Epidermal melanocyte (primary cell): ENCODE results near the gene RANBP6.

Experiments
- DNase-seq: peaks from one replicate; pipeline ENCODE4 v3.0.0; 2011; ENCODE audit warnings: low spot score; ENCODE audit not compliant: insufficient read length

RANBP6 gene

DNA sequence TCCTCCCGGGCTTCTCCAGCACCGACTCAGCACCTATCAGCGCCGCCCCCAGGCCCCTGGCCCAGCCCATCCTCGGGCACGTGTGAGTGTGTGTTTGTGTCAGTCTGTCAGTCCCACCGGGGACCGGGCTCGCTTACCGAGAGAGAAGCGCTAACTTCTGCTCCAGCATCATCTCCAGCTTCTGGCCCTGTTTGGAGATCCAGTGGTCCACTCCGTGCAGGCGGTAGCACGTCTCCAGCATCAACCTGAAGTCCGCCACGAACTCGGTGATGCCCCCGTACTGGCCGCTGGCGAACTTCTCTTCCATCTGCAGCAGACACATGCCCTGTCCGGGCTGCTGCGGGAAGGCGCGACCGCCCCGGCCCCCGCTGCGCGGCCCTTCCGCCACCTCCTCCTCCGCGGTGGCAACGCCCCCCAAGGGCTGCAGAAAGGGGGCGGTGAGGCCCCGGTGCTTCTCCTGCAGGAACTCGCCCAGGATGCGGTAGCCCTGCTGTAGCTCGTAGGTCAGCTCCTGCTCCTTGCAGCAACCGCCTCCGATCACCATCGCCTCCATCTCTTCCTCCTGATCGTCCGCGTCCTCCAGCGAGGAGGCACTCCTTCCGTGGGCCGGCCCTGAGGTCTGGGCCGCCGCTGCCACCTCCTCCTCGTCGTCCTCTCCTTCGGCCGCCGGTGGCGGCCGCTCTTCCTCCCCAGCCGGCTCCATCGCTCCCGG is 8.2 kb downstream of the RANBP6 start:
- DNase-seq = no peak

DNA sequence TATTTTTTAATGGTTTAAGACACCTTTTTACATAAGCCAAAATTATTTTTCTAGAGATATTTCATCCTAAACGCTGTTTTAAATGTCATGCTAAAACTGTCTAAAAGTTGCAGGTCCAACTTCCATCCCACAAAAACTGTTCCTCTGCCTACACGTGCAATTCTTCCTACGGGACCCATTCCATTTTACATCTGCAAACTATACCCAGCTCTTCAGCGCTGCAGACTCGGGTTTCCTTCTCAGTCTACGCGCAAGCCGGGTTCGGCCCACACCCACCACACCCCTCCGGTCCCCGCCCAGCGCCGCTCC is 8.7 kb downstream of the RANBP6 start:
- no peak for DNase-seq

DNA sequence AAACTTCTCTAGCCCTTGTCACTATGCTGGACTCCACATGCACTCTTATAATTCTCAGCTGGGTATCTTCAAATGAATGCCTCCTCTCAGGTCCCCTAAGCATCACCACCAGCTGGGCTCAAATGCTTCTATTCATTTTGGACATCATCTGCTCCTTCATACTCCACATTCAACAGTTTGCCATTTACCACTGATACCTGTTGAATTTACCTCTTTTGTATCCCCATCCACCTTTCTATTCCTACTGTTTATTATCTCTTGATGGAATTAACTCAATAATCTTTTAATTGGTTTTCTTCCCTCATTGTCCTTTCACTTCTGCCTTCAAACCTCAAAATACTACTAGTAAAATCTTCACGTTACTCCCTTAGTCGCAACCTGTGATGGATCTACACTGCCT is 14.5 kb downstream of the RANBP6 start:
- no peak for DNase-seq

DNA sequence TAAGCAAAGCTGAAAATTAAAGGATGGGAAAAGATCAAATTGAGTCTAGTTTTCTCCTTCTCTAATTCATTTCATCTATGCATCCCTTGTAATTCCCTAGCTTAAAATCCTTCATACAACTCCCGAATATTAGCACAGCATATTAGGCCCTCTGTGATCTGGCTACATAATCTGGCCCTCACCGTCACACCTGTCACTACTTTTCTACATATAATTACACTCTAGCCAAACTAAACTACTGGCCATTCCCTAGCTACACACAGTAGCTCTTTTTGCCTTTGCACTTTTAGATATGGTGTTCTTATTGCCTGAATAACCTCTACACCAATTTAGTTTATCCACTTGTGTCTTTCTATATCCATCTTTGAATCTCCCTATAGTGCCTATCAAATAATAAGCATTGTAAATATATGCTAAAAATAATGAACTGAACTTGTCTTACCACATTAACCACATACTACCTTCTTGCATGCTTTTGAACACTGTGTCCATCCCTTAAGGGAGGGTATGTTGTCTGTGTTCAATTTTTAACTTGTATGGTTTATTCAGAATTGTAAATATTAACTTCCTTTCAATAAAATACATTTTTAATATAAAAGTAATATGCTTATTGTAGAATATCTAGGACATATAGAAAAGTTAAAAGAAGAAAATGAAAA is 15.9 kb downstream of the RANBP6 start:
- no peak for DNase-seq

DNA sequence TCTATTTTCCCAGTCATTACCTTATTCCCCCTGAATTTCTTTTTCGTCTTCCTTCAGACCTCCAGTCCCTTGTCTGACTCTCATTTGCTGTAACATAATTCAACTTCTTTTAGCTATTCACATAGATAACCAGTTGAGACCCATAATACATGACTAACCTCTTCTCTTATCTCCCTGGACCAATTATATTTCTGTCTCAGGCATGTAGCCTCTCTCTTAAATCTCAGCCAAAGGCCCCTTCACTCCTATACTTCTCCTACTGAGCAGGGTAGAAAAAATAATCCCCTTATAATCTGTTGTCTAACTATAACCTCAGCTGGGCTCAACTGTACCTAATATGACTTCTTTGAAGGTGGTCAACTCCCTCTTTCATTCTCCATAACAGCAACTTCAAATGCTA is 20.9 kb downstream of the RANBP6 start:
- no peak for DNase-seq

DNA sequence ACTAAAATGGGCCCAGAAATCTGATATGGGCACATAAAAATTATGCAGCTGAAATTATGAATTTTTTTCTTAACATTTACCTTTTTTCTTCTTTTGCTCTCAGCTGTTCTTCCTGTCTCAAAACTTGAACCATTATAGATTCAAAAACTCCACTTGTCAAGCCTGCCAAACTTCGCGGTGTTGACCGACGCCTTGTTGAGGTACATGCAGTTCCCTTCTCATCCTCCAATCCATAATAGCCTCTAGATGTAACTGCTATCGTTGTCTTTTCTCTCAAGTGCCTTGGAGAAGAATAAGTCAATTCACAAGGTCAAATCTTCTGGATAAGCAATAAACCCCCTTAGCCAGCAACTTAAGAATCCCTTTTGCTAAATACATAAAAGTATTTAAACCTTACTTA is 27.2 kb downstream of the RANBP6 start:
- no peak for DNase-seq

DNA sequence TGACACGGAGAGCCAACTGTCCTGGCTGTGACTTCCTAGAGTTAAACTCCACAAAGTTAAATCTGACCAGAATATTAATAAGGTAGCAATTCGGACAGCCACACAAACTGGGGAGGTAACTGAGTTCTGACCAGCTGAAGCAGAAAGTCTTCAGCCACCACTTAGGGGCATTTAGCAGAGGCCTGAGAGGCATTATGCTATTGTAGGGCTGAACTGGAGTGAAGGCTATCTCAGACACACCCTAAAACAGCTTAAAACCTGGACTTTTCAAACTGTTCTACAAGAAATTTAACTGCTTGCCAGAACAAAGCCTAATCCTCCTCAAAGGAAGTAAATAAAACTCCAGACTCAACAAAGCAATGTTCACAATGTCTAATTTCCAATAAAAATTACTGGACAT is 32.4 kb downstream of the RANBP6 start:
- no peak for DNase-seq

DNA sequence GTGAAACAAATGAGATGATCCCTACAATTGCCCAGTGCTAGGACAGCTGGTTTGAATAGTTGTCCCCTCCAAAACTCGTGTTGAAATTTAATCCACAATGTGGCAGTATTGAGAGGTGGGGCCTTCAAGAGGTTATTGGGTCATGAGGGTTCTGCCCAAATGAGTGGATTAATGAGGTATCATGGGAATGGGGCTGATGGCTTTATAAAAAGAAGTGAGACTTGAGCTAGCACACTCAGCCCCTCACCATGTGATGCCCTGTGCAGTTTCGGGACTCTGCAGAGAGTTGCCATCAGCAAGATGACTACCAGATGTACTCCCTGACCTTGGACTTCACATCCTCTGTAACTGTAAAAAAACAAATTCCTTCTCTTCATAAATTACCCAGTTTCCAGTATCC is 33.1 kb downstream of the RANBP6 start:
- DNase-seq = no peak

DNA sequence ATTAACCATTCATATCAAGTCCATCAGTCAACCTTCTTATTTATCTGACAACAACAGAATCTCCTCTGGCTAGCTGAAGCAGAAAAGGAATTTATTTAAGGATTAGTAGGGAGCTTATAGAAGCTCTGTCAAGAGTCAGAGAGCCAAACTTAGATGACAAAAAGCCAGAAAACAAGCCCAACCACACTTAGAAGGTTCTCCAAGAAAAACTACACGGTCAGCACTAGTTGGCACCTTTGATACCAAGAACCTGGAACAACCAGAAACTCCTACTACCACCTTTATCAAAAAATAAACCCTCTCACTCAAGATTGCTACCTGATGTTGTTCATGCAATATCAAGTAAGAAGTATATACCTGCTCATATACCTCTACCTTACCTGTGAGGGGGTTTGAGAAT is 36.9 kb downstream of the RANBP6 start:
- no peak for DNase-seq

DNA sequence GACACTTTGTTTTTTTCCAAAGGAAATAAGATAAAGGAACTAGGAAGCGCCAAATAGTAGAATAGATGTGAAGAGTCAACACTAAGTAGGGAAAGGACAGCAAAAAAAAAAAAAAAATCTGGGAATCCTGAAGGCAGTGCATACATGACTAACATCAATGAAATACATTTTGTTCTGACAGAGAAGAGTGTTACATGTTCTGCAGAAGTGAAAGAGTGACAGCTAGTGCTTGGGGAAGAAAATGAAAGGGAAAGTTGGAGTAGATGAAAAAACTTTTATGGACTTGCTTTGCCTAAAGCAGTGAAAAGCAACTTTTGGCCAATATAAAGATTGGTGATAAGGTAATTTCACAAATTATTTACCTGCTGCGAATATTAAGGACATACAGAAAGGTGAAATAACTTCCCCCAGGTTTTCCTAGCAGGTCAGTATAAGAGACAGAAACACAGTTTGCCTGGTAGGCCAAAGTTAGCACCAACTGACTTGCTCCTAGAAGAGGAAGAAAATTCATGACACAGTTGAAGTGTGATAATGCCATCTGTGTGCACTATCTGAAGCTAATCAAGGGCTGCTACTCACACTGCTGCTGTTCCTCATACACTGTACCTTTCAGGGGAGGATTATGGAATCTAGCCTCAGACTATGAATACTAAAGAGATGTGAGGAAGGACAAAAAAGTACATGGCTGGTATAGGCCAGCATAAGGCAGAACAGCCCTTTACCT is 38.6 kb downstream of the RANBP6 start:
- no peak for DNase-seq

DNA sequence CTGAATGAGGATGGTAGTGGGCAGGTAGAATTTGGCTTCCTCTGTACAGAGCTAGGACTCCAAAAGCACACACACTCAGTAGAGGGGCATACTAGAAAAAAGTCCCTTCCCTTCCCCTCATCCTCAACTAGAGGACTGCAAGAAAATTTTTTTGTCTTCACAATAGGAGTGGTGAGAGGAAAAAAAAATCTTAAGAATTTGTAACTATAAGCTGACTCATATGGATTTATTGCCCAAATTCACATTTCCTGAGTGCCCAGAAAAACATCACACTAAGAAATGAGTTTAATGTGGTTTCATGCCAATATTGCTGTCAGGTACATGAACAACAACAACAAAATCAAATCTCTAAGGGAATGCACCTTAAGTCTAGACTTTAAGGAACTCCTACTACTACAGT is 43.7 kb downstream of the RANBP6 start:
- DNase-seq = no peak
